PFSK-1 (cell line): ENCODE data around the gene LIPC.

ENCODE experiments used
- FOXP2 ChIP-seq: optimal IDR thresholded peaks from 2 replicates; pipeline ENCODE3; 2011; ENCODE audit warnings: borderline replicate concordance, control low read depth, inconsistent platforms; ENCODE audit not compliant: insufficient read depth; ENCODE audit errors: extremely low read length, extremely low read depth
- POLR2AphosphoS5 ChIP-seq: IDR thresholded peaks from 2 replicates; pipeline ENCODE4 v1.6.1; 2012; ENCODE audit warnings: low read depth, mild to moderate bottlenecking, control low read depth, low read length, moderate library complexity
- REST ChIP-seq, 2 experiments: IDR thresholded peaks; 2 replicates each; pipeline versions ENCODE4 v1.6.1 to v1.8.0; 2011 to 2012; ENCODE audit warnings: low read depth in 2 of 2, low read length in 2 of 2, control low read depth in 1 of 2, inconsistent platforms in 1 of 2, mild to moderate bottlenecking in 1 of 2, moderate library complexity in 1 of 2; ENCODE audit not compliant: insufficient read depth in 1 of 2
- SIN3A ChIP-seq: IDR thresholded peaks from 2 replicates; pipeline ENCODE4 v1.6.1; 2012; ENCODE audit warnings: mild to moderate bottlenecking, low read length, moderate library complexity, borderline replicate concordance; ENCODE audit not compliant: insufficient read depth
- TAF1 ChIP-seq: IDR thresholded peaks from 2 replicates; pipeline ENCODE4 v1.6.1; 2012; ENCODE audit warnings: low read length, control low read depth, borderline replicate concordance; ENCODE audit not compliant: insufficient read depth

Gene LIPC

GRCh38 chr15:58595516-58596263 is 163.9 kb downstream of the LIPC start:
- TF ChIP-seq REST (IDR thresholded peaks at IDR 0.05; ENCODE audit: insufficient read depth in 1 of 2, low read depth in 2 of 2, low read length in 2 of 2) (no peak), SIN3A (no peak), POLR2AphosphoS5 (no peak), FOXP2 (no peak), TAF1 (no peak)

GRCh38 chr15:58597943-58598828 is 166.4 kb downstream of the LIPC start:
- TF ChIP-seq REST (IDR thresholded peaks at IDR 0.05; ENCODE audit: insufficient read depth in 1 of 2, low read depth in 2 of 2, low read length in 2 of 2) = no peak
- no peak for TF ChIP-seq SIN3A
- no peak for TF ChIP-seq TAF1
- TF ChIP-seq FOXP2 = no peak
- TF ChIP-seq POLR2AphosphoS5 = no peak

- no peak for TF ChIP-seq FOXP2
These were observed 167.0 kb downstream of the LIPC start for GRCh38 chr15:58598829-58599210.

- TF ChIP-seq REST (IDR thresholded peaks at IDR 0.05; ENCODE audit: insufficient read depth in 1 of 2, low read depth in 2 of 2, low read length in 2 of 2) (no peak), TAF1 (no peak), FOXP2 (no peak), POLR2AphosphoS5 (no peak), SIN3A (no peak)
These were observed 171.0 kb downstream of the LIPC start for GRCh38 chr15:58602823-58603222.

GRCh38 chr15:58604455-58604923 is 172.7 kb downstream of the LIPC start:
- no peak for TF ChIP-seq POLR2AphosphoS5
- TF ChIP-seq REST (IDR thresholded peaks at IDR 0.05; ENCODE audit: insufficient read depth in 1 of 2, low read depth in 2 of 2, low read length in 2 of 2) = no peak
- no peak for TF ChIP-seq FOXP2
- TF ChIP-seq SIN3A = no peak
